Right lobe of liver (tissue), 6 donors: Measurements from ENCODE around the gene SLC29A2. TPM values are rescaled to one million over a fixed set of nuclear protein-coding genes. Genes with fewer than 3 reads are reported as not detected.
"Not testable (repeated sequence)": the region's sequence is repeated elsewhere in the genome, so short reads cannot be mapped to it uniquely, and the experiment has no call there.

Experiments
- ATAC-seq, 4 donors: fragments of 200-7000 bp; cut with Tn5 transposase; one replicate each; pipeline ENCODE4 v1.9.1; 2020; ENCODE audit warnings: mild to moderate bottlenecking in 4 of 4, moderate library complexity in 4 of 4
- DNase-seq, 3 donors: peaks; one replicate each; pipeline ENCODE4 v3.0.0-alpha.2; 2020
- H3K27ac ChIP-seq, 3 donors: fragments of 200-600 bp; one replicate each; pipeline ENCODE4 v1.8.0; 2022
- H3K27me3 ChIP-seq, 2 donors: fragments of 200-600 bp; one replicate each; pipeline ENCODE4 v1.8.0; 2022
- H3K36me3 ChIP-seq, 4 donors: fragments of 200-600 bp; sonication (generic) in 1 of 4; one replicate each; pipeline versions ENCODE4 v1.5.1 to v1.8.0; 2017 to 2022; ENCODE audit warnings: control low read depth in 1 of 4
- H3K4me1 ChIP-seq, 4 donors: fragments of 200-600 bp; sonication (generic) in 1 of 4; one replicate each; pipeline versions ENCODE4 v1.5.1 to v1.8.0; 2017 to 2022; ENCODE audit warnings: control low read depth in 1 of 4
- H3K4me3 ChIP-seq, 3 donors: fragments of 200-600 bp; one replicate each; pipeline ENCODE4 v1.8.0; 2022
- H3K9me3 ChIP-seq, 4 donors: fragments of 200-600 bp; sonication (generic) in 1 of 4; one replicate each; pipeline versions ENCODE4 v1.5.1 to v1.8.0; 2017 to 2022; ENCODE audit warnings: control low read depth in 1 of 4
- POLR2A ChIP-seq: fragments of 450-650 bp; IDR thresholded peaks from one replicate; pipeline ENCODE4 v1.6.1; 2017; ENCODE audit warnings: antibody characterized with exemption, mild to moderate bottlenecking
- WGBS: methylation state at CpG from one replicate; pipeline ENCODE4 v1.1.6; 2018; ENCODE audit warnings: low coverage, low lambda C conversion rate; ENCODE audit not compliant: insufficient coverage; ENCODE audit errors: missing lambda C conversion rate; 5-methylcytosine and 5-hydroxymethylcytosine counted together
- intact Hi-C, 2 donors: fragments of 100-400 bp; cut with DNase I; formaldehyde crosslinking; loops; one replicate each; pipeline versions ENCODE4 v1.11.2 to v1.14.1; 2022
- total RNA-seq, 6 experiments: library from RNA; depleted of rRNA in 2 of 6; stranded (reverse); fragments of >200 nt in 2 of 6; fragmentation: NEBNext Ultra II Directional in 3 of 6; extraction: Animal tissue kit (Norgen Biotek cat#: 25700) in 3 of 6; gene quantifications; one replicate each; pipeline versions ENCODE4 v1.1.0 to v1.2.4, GENCODE V29; 2016 to 2023
- TF ChIP-seq, protein P1 (sequence below), 4 donors: fragments of 200-600 bp in 3 of 4; fragments of 450-650 bp in 1 of 4; IDR thresholded peaks; one replicate each; pipeline versions ENCODE4 v1.5.1 to v1.8.0; 2016 to 2022; ENCODE audit warnings: antibody characterized with exemption in 4 of 4, mild to moderate bottlenecking in 2 of 4
- donor health status: DM: no; HTN: yes; CAD: no.
- donor health status: DM: no; HTN: no; CAD: no.
- donor health status: DM: no; HTN: no; CAD: no.
- donor health status: DM: no; HTN: yes; CAD: no.
- donor health status: DM: no; HTN: yes; CAD: no.

SLC29A2 gene
- total RNA-seq, 6 experiments from 2014 or later: 0.35 to 2.2 (median 1.1) TPM

DNA sequence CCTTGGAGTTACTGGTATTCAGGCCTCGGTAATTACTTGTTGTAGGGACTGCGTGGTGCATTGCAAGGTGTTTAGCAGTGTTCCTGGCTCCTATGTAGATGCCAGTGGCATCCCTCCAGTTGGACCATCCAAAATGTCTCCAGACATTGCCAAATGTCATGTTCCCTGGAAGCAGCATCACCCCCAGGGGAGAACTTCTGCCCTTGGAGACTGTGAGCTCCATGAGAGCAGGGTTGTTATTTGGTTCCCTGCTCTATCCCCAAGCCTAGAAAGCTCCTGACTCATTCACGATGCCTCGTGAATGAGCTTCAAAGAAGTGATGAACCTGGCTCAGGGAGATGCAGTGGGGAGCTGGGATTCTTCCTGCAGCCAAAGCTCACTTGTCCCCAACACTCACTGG lies 50.0 kb downstream of the SLC29A2 start:
- TF ChIP-seq, protein P1, sequence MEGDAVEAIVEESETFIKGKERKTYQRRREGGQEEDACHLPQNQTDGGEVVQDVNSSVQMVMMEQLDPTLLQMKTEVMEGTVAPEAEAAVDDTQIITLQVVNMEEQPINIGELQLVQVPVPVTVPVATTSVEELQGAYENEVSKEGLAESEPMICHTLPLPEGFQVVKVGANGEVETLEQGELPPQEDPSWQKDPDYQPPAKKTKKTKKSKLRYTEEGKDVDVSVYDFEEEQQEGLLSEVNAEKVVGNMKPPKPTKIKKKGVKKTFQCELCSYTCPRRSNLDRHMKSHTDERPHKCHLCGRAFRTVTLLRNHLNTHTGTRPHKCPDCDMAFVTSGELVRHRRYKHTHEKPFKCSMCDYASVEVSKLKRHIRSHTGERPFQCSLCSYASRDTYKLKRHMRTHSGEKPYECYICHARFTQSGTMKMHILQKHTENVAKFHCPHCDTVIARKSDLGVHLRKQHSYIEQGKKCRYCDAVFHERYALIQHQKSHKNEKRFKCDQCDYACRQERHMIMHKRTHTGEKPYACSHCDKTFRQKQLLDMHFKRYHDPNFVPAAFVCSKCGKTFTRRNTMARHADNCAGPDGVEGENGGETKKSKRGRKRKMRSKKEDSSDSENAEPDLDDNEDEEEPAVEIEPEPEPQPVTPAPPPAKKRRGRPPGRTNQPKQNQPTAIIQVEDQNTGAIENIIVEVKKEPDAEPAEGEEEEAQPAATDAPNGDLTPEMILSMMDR (IDR thresholded peaks at IDR 0.05): no peak
- no peak for TF ChIP-seq POLR2A
- DNase-seq (no peak), ATAC-seq (no peak)
- H3K4me3 ChIP-seq: no peak overlapping the region
- no peaks in the 10 kb centered on the region for H3K27me3 ChIP-seq
- H3K4me1 ChIP-seq: peaks cover 0 to 12% (median 5%) of the 10 kb centered on the region in 4 donors
- WGBS: 95% methylated on average over 2 of the region's 4 CpGs
- no peaks in the 10 kb centered on the region for H3K9me3 ChIP-seq
- H3K27ac ChIP-seq: no peak overlapping the region
- intact Hi-C loops: no loop called here
- H3K36me3 ChIP-seq: no peaks in the 10 kb centered on the region

DNA sequence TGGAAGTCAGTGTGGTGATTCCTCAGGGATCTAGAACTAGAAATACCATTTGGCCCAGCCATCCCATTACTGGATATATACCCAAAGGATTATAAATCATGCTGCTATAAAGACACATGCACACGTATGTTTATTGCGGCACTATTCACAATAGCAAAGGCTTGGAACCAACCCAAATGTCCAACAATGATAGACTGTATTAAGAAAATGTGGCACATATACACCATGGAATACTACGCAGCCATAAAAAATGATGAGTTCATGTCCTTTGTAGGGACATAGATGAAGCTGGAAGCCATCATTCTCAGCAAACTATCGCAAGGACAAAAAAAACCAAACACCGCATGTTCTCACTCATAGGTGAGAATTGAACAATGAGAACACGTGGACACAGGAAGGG lies 50.8 kb downstream of the SLC29A2 start:
- H3K27me3 ChIP-seq, H3K4me3 ChIP-seq, ATAC-seq, H3K9me3 ChIP-seq, DNase-seq, H3K36me3 ChIP-seq, H3K27ac ChIP-seq, intact Hi-C loops: not testable (repeated sequence)
- 84% methylated on average over 4 of the region's 6 CpGs for WGBS
- peaks cover 0 to 12% (median 5%) of the 10 kb centered on the region in 4 donors for H3K4me1 ChIP-seq

DNA sequence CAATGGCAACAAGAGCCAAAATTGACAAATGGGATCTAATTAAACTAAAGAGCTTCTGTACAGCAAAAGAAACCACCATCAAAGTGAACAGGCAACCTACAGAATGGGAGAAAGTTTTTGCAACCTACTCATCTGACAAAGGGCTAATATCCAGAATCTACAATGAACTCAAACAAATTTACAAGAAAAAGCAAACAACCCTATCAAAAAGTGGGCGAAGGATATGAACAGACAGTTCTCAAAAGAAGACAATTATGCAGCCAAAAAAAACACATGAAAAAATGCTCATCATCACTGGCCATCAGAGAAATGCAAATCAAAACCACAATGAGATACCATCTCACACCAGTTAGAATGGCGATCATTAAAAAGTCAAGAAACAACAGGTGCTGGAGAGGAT lies 51.3 kb downstream of the SLC29A2 start:
- H3K27me3 ChIP-seq, H3K9me3 ChIP-seq, H3K36me3 ChIP-seq, intact Hi-C loops, H3K27ac ChIP-seq, DNase-seq, H3K4me3 ChIP-seq, ATAC-seq: not testable (repeated sequence)
- WGBS: 54% methylated on average over 2 of the region's 2 CpGs
- peaks cover 0 to 12% (median 5%) of the 10 kb centered on the region in 4 donors for H3K4me1 ChIP-seq

DNA sequence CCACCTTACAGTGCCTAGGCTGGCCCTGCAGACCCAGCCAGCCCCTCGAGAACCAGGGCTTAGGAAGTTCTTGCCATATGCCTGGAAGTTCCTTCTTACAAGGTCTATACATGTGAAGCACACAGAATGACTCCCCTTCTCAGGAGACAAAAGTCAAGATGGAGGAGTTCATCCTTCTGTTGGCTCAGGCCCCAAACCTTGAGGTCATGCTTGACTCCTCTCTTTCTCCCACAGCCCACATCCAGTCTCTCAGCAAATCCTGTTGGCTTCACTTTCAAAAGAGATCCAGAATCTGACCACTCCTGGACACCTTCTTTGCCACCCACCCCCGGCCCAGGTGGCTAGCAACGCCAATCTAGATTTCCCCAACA lies 53.0 kb downstream of the SLC29A2 start:
- WGBS: 80% methylated on average over 2 of the region's 3 CpGs
- TF ChIP-seq, protein P1 (IDR thresholded peaks at IDR 0.05): no peak
- no peak for TF ChIP-seq POLR2A
- H3K4me3 ChIP-seq: no peak overlapping the region
- ATAC-seq: no peak
- intact Hi-C loops: no loop called here
- H3K36me3 ChIP-seq: no peaks in the 10 kb centered on the region
- no peaks in the 10 kb centered on the region for H3K9me3 ChIP-seq
- DNase-seq: no peak
- no peaks in the 10 kb centered on the region for H3K27me3 ChIP-seq
- peak overlapping the region in 2 of 3 donors; percentile 24 to 33 for H3K27ac ChIP-seq
- peaks cover 0 to 12% (median 5%) of the 10 kb centered on the region in 4 donors for H3K4me1 ChIP-seq

DNA sequence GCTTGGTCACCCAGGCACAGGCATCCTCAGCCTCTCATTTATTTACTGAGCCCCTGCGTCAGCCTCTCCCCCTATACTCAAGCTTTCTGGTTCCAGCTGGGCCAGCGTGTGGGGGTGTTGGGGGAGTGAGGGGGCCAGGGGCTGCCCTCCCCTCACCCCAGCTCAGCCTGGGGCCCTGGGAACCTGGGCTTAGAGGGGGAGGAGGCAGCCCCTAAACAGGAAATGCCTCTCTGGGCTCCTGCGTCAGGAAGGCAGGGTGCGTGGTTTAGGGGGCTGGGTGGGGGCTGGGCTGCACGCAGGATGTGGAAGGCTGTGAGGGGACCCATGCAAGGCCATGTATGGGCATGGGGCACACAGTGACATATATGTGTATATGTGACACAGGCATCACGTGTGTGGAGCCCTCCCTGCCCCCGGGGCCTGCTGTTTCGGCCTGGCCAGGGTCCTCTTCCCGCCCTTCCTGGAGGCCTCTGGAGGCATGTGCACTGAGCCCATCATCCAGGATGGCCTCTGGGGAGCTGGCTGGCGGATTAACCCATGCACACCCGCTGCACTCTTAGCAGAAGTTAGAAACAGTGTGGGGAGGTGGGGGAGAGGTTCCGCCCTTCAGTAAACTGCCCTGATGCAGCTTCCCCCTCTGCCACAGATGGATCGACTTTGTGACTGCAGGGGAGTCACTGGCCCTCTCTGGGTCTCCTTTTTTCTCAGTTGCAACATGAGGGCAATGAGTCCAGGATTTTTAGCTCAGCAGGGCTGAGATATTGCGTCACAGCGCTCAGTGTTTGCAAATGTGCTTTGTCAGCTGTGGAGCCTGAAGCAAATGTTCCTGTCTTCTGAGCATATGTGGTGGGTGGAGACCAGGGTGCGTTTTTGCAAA lies 53.6 kb downstream of the SLC29A2 start:
- intact Hi-C loops: no loop called here
- 0% methylated on average over 1 of the region's 16 CpGs for WGBS
- no peaks in the 10 kb centered on the region for H3K36me3 ChIP-seq
- no peaks in the 10 kb centered on the region for H3K9me3 ChIP-seq
- H3K4me3 ChIP-seq: no peak overlapping the region
- TF ChIP-seq, protein P1 (IDR thresholded peaks at IDR 0.05): no peak
- no peak for TF ChIP-seq POLR2A
- H3K27me3 ChIP-seq: no peaks in the 10 kb centered on the region
- peak; percentile 69 to 85 (median 71) for ATAC-seq
- H3K27ac ChIP-seq: peak overlapping the region in 2 of 3 donors; percentile 24 to 33
- peak in 1 of 3 donors; percentile 76 for DNase-seq
- peaks cover 0 to 16% (median 7%) of the 10 kb centered on the region in 4 donors for H3K4me1 ChIP-seq
